AG10803 (cell line): Measurements from ENCODE around the gene ATXN3.

Experiments
- DNase-seq: peaks from one replicate; pipeline ENCODE4 v3.0.0; 2010; ENCODE audit warnings: low read depth
- H3K4me3 ChIP-seq: 2 replicates; pipeline ENCODE4 v1.5.1; 2011; ENCODE audit warnings: mild to moderate bottlenecking, low read length, control low read depth
- CTCF ChIP-seq: conservative IDR thresholded peaks from 2 replicates; pipeline ENCODE4 v1.5.1; 2011; ENCODE audit warnings: mild to moderate bottlenecking, low read length, control low read depth, inconsistent platforms

ATXN3 gene

GRCh38 chr14:92106143-92106926 is at the start of gene ATXN3:
Gene ATXN3, minus strand, starts transcription at chr14:92106582. Its CDS starts 30 bp downstream, at chr14:92106552.
- DNase-seq, result peak; percentile 99
- peak within 1 kb of the TSS; percentile 91 for H3K4me3 ChIP-seq
- peak; percentile 89 for TF ChIP-seq CTCF

GRCh38 chr14:92154283-92154942 is 48.0 kb upstream of the ATXN3 start:
- H3K4me3 ChIP-seq, result no peak overlapping the region
- no peak for TF ChIP-seq CTCF
- DNase-seq, result peak; percentile 25

GRCh38 chr14:92153581-92153980 is 47.2 kb upstream of the ATXN3 start:
- no peak for DNase-seq
- no peak overlapping the region for H3K4me3 ChIP-seq
- no peak for TF ChIP-seq CTCF

- no peak for DNase-seq
- no peak for TF ChIP-seq CTCF
- no peak overlapping the region for H3K4me3 ChIP-seq
Observed at GRCh38 chr14:92144708-92145107, 38.3 kb upstream of the ATXN3 start.

GRCh38 chr14:92143962-92144361 is 37.6 kb upstream of the ATXN3 start:
- no peak for TF ChIP-seq CTCF
- H3K4me3 ChIP-seq, result no peak overlapping the region
- DNase-seq, result no peak

- no peak for DNase-seq
- H3K4me3 ChIP-seq, result no peak overlapping the region
- TF ChIP-seq CTCF, result no peak
Observed at GRCh38 chr14:92143309-92143708, 36.9 kb upstream of the ATXN3 start.

GRCh38 chr14:92135269-92135668 is 28.9 kb upstream of the ATXN3 start:
- H3K4me3 ChIP-seq, result no peak overlapping the region
- TF ChIP-seq CTCF, result peak; percentile 70
- peak; percentile 61 for DNase-seq
